GM19395 (cell line): Measurements from ENCODE around the gene TSPAN11.

ENCODE experiments used
- ATAC-seq: cut with Tn5 transposase; IDR thresholded peaks from one replicate; pipeline ENCODE4 v1.9.1; 2021; ENCODE audit warnings: mild to moderate bottlenecking, moderate library complexity; ENCODE audit not compliant: unreplicated experiment

The TSPAN11 gene

DNA sequence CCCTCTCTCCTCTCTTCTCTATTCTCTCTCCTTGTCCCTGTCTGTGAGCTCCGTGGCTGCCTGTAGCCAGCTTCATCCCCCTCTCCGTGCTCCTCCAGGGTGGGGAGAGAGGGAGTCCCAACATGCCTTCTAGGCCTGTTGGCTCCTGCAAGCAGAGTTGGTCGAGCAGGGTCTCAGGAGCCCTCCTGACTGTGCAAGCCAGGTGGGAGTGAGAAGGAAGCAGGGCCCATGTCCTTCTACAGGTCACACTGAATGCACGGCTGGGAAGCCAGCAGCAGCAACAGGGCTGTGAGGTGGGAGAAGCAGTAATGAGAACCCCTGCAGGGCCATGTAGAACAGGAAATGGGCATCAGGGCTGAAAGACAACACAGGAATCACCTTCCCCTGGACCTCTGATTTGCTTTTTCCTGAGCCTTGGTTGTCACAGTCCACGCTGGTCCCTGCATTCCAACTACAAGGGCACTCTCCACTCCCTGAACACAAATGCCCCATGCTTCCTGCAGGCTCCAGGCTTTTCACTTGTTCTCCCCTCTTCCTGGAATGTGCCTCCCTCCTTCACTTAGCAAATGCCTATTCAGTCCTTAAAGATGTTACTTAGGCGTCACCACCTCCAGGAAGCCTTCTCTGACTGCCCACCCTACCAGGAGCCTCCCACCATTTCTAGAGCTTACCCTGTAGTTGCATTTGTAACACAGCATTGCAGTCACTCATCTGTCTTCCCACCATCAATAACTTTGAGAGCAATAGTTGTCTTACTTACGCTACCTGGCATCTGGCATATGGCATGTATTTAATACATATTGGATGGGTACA, 51.2 kb downstream of the TSPAN11 start:
- no peak for ATAC-seq

DNA sequence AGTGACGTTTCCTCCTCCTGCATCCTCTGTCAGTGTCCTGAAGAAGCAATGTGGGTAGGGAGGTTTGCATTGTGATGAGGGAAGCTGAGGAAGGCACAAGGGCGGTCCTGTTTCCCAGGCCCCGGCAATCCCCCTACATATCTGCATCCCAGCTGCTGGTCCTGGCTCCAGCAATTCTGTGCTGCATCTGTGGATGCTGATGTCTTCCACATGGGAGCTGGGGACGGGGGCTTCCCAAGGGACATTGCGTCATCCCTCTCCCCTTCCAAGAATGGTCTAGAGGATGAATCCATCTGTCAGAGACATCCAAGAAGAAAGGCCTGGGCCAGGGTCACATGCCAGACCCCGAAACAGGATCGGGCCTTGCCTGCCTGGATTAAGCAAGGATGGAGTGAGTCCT, 52.1 kb downstream of the TSPAN11 start:
- no peak for ATAC-seq

DNA sequence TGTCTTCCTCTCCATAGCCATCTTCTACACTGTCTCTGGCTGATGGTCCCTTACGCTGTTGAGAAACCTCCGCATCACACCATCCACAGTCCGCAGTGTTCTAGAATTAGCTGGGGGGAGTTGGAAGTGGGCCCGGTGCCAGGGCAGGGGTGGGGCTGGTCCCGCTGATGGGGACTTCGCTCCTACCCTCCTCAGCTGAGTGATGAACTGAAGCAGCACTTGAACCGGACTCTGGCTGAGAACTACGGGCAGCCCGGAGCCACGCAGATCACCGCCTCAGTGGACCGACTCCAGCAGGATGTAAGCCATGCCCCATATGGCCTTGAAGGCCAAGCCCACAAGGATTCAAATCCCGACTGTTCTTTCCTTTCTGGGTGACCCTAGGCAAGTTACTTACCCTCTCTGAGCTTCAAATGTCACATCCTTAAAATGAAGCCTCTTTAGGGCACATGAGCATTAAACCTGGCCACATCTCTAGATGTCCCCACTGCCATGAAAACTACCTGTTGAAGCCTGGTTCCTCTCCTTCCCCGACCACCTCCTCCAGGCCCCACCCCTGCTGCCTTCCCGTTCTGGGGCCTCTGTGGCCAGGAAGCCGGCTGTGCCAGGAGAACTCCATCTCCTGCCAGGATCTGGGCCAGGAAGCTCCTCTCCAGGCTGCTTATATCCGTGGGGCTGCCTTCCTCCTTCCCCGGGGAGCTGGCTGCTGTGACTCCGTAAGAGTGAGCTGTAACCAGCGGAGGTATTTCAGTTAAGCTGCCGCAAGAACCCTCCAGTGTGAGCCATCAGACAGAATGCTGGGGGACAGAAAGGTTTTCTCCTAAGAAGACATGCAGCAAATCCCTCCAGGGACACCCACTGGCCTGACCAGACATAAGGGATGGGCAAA, 53.1 kb downstream of the TSPAN11 start:
- no peak for ATAC-seq

DNA sequence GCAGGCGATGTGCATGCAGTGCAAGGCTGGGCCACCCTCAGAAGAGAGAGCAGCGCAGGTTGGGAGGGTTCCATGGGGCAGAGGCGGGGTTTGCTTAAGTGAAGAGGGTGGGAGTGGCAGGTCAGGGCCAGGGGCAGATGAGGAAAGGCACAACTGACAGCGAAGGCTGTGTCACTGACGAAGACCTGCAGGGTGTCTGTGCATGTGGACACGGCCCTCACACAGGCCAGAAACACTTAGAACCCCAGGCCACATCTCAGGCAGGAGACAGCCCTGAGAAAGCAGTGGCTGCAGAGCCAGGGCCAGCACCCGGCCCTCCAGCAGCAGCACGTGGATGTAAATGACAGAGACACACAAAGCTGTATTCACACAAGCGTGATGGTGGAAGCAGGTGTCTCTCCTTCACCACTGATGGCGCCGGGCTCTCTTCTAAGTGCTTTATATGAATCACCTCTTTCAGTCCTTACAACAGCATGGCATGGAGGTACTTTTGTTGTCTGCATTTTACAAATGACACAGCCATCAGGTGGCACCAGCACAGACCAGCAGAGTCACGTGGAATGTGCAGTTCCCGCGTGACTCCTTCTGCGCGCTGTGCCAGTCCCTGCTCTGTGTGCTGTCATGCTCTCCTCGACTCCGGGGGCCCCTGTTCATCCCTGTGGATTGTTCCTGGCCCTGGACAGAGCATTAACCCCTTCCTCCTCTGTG, 54.6 kb downstream of the TSPAN11 start:
- no peak for ATAC-seq

DNA sequence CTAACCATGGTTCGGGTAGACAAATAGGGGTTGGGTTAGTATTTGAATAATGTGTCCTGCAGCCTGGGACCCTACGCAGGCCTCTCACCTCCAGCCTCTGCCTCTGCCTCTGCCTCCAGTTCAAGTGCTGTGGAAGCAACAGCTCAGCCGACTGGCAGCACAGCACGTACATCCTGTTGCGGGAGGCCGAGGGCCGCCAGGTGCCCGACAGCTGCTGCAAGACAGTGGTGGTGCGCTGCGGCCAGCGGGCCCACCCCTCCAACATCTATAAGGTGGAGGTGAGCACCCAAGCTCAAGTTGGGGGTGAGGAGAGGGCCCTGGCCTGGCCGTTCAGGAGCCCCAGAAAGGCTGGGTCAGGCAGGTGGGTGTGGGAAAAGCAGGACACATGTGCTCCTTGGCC, 55.9 kb downstream of the TSPAN11 start:
- no peak for ATAC-seq

DNA sequence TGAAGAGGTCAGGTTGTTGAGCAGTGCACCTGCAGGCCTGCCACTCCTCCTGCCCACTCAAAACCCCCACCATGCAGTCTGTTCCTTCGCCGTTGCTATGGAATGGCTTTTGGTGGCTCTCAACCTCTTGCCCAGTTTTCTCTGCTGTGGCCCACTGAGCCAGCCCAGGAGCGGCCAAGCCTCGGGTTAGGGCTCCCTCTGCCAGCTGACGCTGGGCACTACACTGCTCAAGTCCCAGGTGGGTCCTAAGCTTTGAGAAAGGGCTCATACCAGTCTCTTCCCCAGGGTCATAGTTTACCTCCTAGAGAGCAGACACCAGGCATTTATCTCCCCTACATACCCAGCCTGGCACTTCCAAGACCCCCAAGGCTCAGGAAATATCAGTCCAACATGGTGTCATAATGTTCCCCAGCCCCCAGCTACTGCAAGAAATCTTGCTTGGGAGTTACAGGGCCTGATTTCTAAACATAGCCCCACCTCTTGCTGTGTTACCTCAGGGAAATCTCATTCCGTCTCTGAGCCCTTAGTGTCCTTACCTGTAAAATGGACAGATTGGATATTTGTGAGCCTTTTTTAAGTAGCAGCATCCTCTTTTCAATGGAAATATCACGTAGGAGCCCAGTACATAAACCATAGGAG, 59.4 kb downstream of the TSPAN11 start:
- peak; percentile 73 for ATAC-seq

DNA sequence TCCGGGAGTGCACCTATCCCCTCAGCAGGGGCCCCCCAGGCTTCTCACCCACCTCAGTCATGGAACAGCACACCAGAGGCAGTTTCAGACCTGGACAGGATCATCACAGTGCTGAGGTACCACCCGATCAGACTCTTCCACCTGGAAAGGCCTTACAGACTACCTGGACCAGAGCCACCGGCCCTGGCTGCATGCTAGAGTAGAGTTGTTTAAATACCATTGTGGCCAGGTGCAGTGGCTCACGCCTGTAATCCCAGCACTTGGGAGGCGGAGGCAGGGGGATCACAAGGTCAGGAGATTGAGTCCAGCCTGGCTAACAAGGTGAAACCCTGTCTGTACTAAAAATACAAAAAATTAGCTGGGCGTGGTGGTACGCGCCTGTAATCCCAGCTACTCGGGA, 61.5 kb downstream of the TSPAN11 start:
- no peak for ATAC-seq

DNA sequence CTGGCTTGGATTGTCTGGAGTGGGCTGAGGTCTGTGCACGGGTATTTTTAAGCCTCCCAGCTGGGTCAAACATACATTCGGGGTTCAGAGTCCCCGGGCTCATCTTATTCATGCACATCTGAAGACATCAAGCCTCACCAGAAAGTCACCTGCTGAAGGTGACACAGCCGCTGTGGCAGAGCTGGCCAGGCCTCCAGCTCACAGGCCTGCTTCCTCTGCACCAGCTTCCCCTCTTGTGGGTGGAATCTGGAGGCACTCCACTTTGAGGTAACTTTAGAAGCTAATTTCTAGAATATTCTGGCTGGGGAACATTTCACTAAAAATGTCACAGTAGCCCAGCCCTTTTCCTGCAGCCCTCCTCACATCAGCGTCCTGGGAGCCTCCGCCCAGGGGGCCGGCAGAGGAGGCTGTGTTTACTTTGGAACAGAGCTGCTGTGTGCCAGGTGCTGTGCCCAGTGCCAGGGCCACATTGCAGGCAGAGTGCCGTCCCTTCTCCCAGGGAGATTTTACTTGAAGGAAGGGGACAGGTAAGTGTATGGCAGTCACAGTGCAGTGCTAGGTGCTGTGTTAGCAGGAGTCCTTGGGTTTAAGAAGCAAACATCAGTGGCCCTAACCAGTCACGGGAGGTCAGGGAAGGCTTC, 62.2 kb downstream of the TSPAN11 start:
- no peak for ATAC-seq

DNA sequence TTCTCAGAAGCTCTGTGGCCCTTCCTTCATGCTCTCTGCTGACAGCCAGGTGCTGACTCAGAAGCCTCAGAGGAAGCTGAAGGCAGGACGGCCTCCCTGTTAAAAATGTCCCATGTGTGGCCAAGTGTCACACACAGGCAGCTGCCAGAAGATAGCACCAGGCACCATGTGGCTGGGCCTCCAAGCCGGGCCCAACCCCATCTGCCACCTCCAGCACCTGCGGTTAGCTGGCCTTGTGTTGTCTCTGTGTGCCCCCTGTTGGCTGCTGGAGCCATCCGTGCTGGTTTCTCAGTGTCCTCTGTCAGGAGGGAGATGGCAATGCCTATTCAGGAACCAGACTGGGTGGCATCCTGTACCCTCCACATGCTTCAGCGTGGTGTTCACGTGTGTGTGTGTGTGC, 63.2 kb downstream of the TSPAN11 start:
- ATAC-seq: no peak

DNA sequence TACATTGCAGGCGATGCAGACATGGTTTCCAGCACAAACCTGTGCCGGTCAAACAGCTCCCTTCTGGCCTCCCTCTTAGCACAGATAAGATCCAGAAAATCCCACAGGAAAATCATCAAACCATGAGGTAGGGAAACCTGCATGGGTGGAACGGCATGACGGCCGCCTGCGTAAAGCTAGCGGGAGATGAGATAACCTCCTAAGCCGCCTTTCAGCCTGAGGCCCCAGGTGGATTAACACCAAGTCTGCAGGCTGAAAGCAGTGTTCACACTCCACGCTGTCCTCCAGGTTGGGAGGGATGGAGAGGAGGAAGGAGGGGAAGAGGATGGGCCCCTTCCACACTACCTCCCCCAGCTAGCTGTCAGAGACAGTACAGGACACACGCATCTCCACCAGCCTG, 63.8 kb downstream of the TSPAN11 start:
- no peak for ATAC-seq

DNA sequence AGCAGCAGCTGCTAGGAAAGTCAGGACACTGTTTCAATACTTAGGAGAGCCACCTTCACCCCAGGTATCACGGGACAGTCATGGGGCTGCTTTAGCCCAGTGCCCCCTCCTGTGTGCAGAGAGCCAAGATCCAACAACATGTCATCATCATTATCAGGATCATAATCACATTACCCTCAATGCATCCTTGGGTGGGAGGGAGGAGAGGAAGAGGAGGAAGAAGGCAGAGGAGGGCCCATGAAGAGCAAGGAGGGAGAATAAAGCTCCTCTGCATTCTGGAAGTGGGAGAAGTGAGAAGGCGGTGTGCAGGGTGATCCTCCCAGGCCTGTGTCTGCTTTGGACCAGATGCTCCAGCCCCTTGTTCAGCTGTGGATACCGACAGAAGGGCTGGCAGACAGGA, 64.2 kb downstream of the TSPAN11 start:
- ATAC-seq: no peak

DNA sequence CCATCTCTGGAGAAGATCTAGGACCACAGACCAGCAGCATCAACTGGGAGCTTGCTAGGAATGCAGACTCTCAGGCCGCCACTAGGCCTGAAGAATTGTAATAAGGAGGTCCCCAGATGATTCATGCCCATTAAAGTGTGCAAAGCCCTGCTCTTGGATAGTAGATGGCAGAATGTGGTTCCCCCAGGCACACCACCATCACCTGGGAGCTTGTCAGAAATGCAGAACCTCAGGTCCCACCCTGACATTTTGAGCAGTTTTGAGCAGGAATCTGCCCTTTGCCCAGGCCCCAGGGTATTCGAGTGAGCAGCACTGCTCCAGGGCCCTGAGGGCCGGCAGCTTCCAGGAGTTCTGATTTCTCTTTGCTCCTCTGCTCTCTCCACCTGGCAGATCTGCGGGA, 64.9 kb downstream of the TSPAN11 start:
- no peak for ATAC-seq

DNA sequence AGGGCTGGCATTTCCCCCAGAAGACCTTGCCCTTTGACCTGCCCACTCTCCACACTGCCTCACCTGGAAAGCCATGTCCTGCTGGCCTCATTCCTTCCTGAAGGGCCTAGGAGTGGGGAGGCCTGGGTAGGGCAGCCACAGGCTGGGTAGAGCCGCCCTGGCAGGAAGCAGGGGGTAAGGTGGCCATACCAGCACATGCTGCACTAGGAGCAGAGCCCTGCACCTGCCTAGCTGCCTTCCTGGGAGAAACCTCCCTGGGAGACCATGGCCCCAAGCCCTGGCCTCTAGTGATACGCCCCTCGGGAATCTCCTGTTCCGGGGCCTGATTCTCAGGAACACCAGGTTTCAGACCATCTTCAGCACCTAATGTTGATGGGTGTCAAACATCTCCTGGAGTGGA, 65.8 kb downstream of the TSPAN11 start:
- ATAC-seq: no peak

DNA sequence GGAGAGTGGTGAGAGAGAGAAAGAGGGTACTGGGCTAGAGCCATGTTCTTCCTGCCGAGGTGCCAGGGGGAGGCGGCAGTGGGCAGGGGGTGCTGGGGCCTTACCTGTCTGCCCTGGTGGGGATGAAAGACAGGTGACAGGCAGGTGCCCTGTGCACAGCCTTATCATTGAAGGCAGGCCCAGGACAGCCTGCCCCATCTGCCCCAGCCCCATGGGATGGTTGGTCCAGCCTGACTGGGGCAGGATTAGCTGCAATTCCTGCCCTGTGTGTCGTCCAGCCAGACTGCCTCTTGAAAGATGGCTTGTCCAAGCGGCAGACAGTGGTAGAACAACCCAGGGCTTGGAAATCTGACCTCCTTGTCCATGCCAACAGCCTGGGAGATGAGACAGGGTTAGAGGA, 67.2 kb downstream of the TSPAN11 start:
- no peak for ATAC-seq

DNA sequence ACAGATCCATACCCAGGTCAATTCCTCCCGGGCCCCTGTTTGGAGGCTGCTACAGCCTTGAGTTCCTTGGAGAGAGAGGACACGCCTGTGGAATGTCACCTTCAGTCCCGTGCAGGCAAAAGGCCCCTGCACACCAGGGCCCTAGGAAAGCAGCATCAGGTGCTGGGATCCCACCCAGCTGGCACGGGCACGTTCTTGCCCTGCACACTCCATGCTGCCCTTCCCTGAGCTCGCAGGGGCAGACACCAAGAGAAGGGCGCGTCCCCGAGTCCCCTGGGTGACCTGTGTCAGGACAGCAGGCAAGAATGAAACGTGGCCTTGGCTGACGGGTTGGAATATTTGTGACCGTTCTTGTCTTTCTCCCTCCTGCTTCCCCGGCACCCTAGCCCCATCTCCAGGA, 67.7 kb downstream of the TSPAN11 start:
- no peak for ATAC-seq

DNA sequence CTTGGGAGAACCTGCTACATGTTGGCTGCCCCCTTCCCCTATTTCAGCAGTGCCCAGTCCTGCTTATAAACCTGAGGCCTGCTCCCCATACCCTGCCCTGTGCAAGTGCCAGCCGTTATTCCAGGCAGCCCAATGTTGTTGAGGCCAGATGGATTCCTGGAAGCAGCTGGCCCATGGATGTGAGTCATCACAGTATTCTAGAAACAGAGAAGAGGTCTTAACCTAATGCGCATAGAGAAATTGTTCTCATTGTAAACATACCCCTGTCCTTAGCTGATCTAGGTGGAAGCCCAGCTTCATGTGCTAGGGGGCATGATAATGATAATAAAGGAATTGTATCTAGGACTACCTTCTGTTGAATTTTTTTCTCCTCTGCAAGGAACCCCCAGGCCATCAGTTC, 69.7 kb downstream of the TSPAN11 start:
- no peak for ATAC-seq

DNA sequence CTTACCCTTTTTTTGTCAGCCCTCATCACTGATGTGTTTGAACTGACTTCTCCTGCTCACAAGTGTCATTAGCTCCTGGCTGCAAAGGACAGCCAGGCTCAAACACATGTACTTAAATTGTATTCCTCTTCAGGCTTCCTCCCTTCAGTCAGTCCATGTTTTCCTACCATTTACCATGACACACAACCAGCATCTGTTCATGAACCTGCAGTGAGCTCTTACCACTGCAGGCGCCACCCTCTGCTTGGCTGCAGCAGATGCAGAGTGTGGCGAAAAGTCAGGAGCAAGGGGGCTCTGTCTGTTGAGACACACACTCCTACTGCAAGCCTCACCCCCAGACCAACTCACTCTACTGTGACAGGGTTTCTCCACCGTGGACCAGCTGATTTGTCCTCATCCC, 70.2 kb downstream of the TSPAN11 start:
- no peak for ATAC-seq

DNA sequence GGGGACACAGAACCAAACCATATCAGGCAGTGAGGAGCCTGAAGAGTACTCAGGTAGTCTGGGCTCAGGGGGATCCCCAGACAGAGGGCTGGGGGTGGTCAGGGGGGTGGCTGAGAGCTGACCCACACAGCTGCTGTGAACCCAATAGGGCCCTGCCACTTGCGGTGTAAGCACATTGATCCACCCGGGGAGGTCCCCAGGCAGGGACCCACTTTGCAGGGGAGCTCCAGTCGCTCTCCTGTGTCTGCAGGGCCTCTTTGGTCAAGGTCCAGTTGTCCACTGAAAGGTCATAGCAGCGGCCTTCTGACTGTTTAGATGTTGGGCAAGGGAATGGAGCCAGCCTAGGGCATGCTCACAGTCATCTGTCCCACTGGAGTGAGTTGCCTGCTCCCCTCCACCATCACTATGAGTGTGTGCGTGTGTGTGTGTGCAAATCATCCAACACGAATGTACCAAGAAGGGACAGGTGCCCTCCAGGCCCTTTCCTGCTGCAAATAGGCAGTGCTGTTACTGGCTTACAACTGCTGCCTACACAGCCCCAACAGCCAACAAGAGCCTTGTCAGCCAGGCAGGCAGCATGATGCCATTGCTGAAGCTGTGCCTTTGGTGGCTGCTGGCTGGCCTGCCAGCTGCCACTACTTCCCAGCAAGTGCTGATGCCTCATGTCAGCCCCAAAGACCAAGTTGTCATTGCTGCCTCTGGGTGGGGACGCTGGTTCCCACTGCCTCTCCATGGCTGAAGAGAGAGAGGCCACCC, 71.3 kb downstream of the TSPAN11 start:
- ATAC-seq: no peak

DNA sequence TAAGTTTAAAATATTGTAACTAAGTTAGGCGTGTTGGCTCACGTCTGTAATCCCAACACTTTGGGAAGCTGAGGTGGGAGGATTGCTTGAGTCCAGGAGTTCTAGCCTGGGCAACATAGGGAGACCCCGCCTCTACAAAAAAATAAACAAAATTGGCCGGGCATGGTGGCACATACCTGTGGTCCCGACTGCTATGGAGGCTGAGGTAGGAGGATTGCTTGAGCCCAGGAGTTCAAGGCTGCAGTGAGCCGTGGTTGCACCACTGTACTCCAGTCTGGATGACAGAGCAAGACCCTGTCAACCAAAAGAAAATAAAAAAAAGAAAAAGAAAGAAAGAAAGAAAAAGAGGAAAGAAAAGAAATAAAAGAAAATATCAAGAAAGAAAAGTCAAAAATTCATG, 72.5 kb downstream of the TSPAN11 start:
- no peak for ATAC-seq

DNA sequence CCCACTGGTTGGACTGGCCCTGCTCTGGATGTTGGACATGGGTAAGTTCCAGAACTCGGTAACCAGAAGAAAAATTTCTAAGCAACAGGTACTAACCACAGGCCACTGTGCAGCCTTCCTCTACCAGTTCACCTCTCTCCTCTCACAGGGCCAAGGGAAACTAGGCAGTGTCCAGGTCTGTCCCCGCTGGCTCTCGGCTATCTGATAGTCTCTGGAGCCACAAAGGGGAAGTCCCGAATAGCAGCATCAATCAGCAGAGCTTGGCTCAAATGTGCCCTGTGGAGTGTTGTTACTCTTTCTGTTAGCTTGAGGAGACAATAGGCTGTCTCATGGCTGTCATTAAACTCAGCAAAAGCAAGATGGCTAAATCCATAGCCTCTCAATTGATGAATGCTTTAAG, 73.2 kb downstream of the TSPAN11 start:
- no peak for ATAC-seq
